ENCODE data around the gene TPM4.

TPM4 gene

GRCh38 chr19:16131648-16132047 is 55.4 kb downstream of the TPM4 start:
- WGBS (ENCODE audit: extremely low coverage, insufficient coverage, low lambda C conversion rate), result 100% methylated on average over 2 of the region's 3 CpGs
- H3K36me3 ChIP-seq (ENCODE audit: control insufficient read depth, insufficient read depth, low read length), result peaks cover 19% of the 10 kb centered on the region
- H3K4me3 ChIP-seq (ENCODE audit: low read length), result no peak overlapping the region

GRCh38 chr19:16133818-16134217 is 57.5 kb downstream of the TPM4 start:
- no CpG with 5 or more reads among the region's 4 CpGs for WGBS (ENCODE audit: extremely low coverage, insufficient coverage, low lambda C conversion rate)
- Histone ChIP-seq H3K4me2 (ENCODE audit: low read length) (no peak overlapping the region), H3K79me1 (ENCODE audit: low read length) (no peaks in the 10 kb centered on the region), H4K5ac (ENCODE audit: low read length) (no peak overlapping the region), H2BK5ac (ENCODE audit: low read length) (no peak overlapping the region), H3K4me3 (ENCODE audit: low read length) (no peak overlapping the region), H3K18ac (ENCODE audit: low read length) (no peak overlapping the region), H3K27ac (ENCODE audit: low read depth, low read length) (no peak overlapping the region), H3K36me3 (ENCODE audit: control insufficient read depth, insufficient read depth, low read length) (peaks cover 17% of the 10 kb centered on the region), H3K4ac (ENCODE audit: low read depth, low read length) (no peak overlapping the region), H2BK15ac (replicated peaks; ENCODE audit: low read depth) (no peak overlapping the region), H4K8ac (ENCODE audit: low read depth, low read length) (no peak overlapping the region), H3K79me2 (ENCODE audit: control insufficient read depth, insufficient read depth, low read length) (no peaks in the 10 kb centered on the region), H2AK5ac (ENCODE audit: low read length) (no peak overlapping the region), H2BK120ac (ENCODE audit: low read depth, low read length) (no peak overlapping the region), H3K27me3 (ENCODE audit: insufficient read depth, low read length, poor library complexity) (no peaks in the 10 kb centered on the region), H3K4me1 (ENCODE audit: control insufficient read depth, low read depth, low read length) (no peaks in the 10 kb centered on the region), H3K9ac (ENCODE audit: low read length) (no peak overlapping the region), H3K56ac (ENCODE audit: low read length) (no peak overlapping the region), H3K23ac (ENCODE audit: low read length) (no peak overlapping the region)
- no peak for DNase-seq

More at GRCh38 chr19:16131648-16132047, 55.4 kb downstream of the TPM4 start:
- H3K9ac ChIP-seq (ENCODE audit: low read length), result no peak overlapping the region
- H3K4me1 ChIP-seq (ENCODE audit: control insufficient read depth, low read depth, low read length), result no peaks in the 10 kb centered on the region
- H3K79me1 ChIP-seq (ENCODE audit: low read length), result no peaks in the 10 kb centered on the region
- no peak overlapping the region for H2AK5ac ChIP-seq (ENCODE audit: low read length)
- H4K5ac ChIP-seq (ENCODE audit: low read length), result no peak overlapping the region
- H3K27me3 ChIP-seq (ENCODE audit: insufficient read depth, low read length, poor library complexity), result no peaks in the 10 kb centered on the region
- H4K8ac ChIP-seq (ENCODE audit: low read depth, low read length), result no peak overlapping the region
- no peak overlapping the region for H3K23ac ChIP-seq (ENCODE audit: low read length)
- no peak overlapping the region for H3K56ac ChIP-seq (ENCODE audit: low read length)
- H3K4ac ChIP-seq (ENCODE audit: low read depth, low read length), result no peak overlapping the region
- H2BK15ac ChIP-seq (replicated peaks; ENCODE audit: low read depth), result no peak overlapping the region
- no peak overlapping the region for H2BK120ac ChIP-seq (ENCODE audit: low read depth, low read length)
- no peak overlapping the region for H3K18ac ChIP-seq (ENCODE audit: low read length)
- H3K79me2 ChIP-seq (ENCODE audit: control insufficient read depth, insufficient read depth, low read length), result no peaks in the 10 kb centered on the region
- H2BK5ac ChIP-seq (ENCODE audit: low read length), result no peak overlapping the region
- DNase-seq, result no peak
- no peak overlapping the region for H3K27ac ChIP-seq (ENCODE audit: low read depth, low read length)
- no peak overlapping the region for H3K4me2 ChIP-seq (ENCODE audit: low read length)

GRCh38 chr19:16134510-16134909 is 58.2 kb downstream of the TPM4 start:
- H2BK5ac ChIP-seq (ENCODE audit: low read length), result no peak overlapping the region
- H3K27me3 ChIP-seq (ENCODE audit: insufficient read depth, low read length, poor library complexity), result no peaks in the 10 kb centered on the region
- peaks cover 17% of the 10 kb centered on the region for H3K36me3 ChIP-seq (ENCODE audit: control insufficient read depth, insufficient read depth, low read length)
- no CpG with 5 or more reads among the region's 7 CpGs for WGBS (ENCODE audit: extremely low coverage, insufficient coverage, low lambda C conversion rate)
- H3K27ac ChIP-seq (ENCODE audit: low read depth, low read length), result no peak overlapping the region
- no peak overlapping the region for H3K4me2 ChIP-seq (ENCODE audit: low read length)
- no peak overlapping the region for H2BK120ac ChIP-seq (ENCODE audit: low read depth, low read length)
- H3K79me2 ChIP-seq (ENCODE audit: control insufficient read depth, insufficient read depth, low read length), result no peaks in the 10 kb centered on the region
- H4K5ac ChIP-seq (ENCODE audit: low read length), result no peak overlapping the region
- no peak for DNase-seq
- no peak overlapping the region for H3K9ac ChIP-seq (ENCODE audit: low read length)
- H3K23ac ChIP-seq (ENCODE audit: low read length), result no peak overlapping the region
- H3K4me3 ChIP-seq (ENCODE audit: low read length), result no peak overlapping the region
- no peaks in the 10 kb centered on the region for H3K4me1 ChIP-seq (ENCODE audit: control insufficient read depth, low read depth, low read length)
- no peaks in the 10 kb centered on the region for H3K79me1 ChIP-seq (ENCODE audit: low read length)
- H3K56ac ChIP-seq (ENCODE audit: low read length), result no peak overlapping the region
- H3K18ac ChIP-seq (ENCODE audit: low read length), result no peak overlapping the region
- H3K4ac ChIP-seq (ENCODE audit: low read depth, low read length), result no peak overlapping the region
- H4K8ac ChIP-seq (ENCODE audit: low read depth, low read length), result no peak overlapping the region
- no peak overlapping the region for H2AK5ac ChIP-seq (ENCODE audit: low read length)
- no peak overlapping the region for H2BK15ac ChIP-seq (replicated peaks; ENCODE audit: low read depth)

- Histone ChIP-seq H3K4me2 (ENCODE audit: low read length) (no peak overlapping the region), H3K4me1 (ENCODE audit: control insufficient read depth, low read depth, low read length) (no peaks in the 10 kb centered on the region), H4K5ac (ENCODE audit: low read length) (no peak overlapping the region), H3K79me1 (ENCODE audit: low read length) (no peaks in the 10 kb centered on the region), H3K79me2 (ENCODE audit: control insufficient read depth, insufficient read depth, low read length) (no peaks in the 10 kb centered on the region), H3K4ac (ENCODE audit: low read depth, low read length) (no peak overlapping the region), H3K23ac (ENCODE audit: low read length) (no peak overlapping the region), H3K9ac (ENCODE audit: low read length) (no peak overlapping the region), H2BK5ac (ENCODE audit: low read length) (no peak overlapping the region), H3K27me3 (ENCODE audit: insufficient read depth, low read length, poor library complexity) (no peaks in the 10 kb centered on the region), H3K18ac (ENCODE audit: low read length) (no peak overlapping the region), H3K56ac (ENCODE audit: low read length) (no peak overlapping the region), H3K4me3 (ENCODE audit: low read length) (no peak overlapping the region), H2BK15ac (replicated peaks; ENCODE audit: low read depth) (no peak overlapping the region), H3K36me3 (ENCODE audit: control insufficient read depth, insufficient read depth, low read length) (peaks cover 14% of the 10 kb centered on the region), H2AK5ac (ENCODE audit: low read length) (no peak overlapping the region), H3K27ac (ENCODE audit: low read depth, low read length) (no peak overlapping the region), H2BK120ac (ENCODE audit: low read depth, low read length) (no peak overlapping the region), H4K8ac (ENCODE audit: low read depth, low read length) (no peak overlapping the region)
- WGBS (ENCODE audit: extremely low coverage, insufficient coverage, low lambda C conversion rate), result no CpG with 5 or more reads among the region's 4 CpGs
- no peak for DNase-seq
Measured at GRCh38 chr19:16135430-16136127, 59.3 kb downstream of the TPM4 start.

- no peak overlapping the region for H3K27ac ChIP-seq (ENCODE audit: low read depth, low read length)
- H3K27me3 ChIP-seq (ENCODE audit: insufficient read depth, low read length, poor library complexity), result no peaks in the 10 kb centered on the region
- no peaks in the 10 kb centered on the region for H3K79me1 ChIP-seq (ENCODE audit: low read length)
- no peak overlapping the region for H4K5ac ChIP-seq (ENCODE audit: low read length)
- peaks cover 14% of the 10 kb centered on the region for H3K36me3 ChIP-seq (ENCODE audit: control insufficient read depth, insufficient read depth, low read length)
- no peaks in the 10 kb centered on the region for H3K79me2 ChIP-seq (ENCODE audit: control insufficient read depth, insufficient read depth, low read length)
- peak; percentile 35 for DNase-seq
- H4K8ac ChIP-seq (ENCODE audit: low read depth, low read length), result no peak overlapping the region
- H3K56ac ChIP-seq (ENCODE audit: low read length), result no peak overlapping the region
- no peak overlapping the region for H2BK15ac ChIP-seq (replicated peaks; ENCODE audit: low read depth)
- no peak overlapping the region for H3K4me3 ChIP-seq (ENCODE audit: low read length)
- H3K9ac ChIP-seq (ENCODE audit: low read length), result no peak overlapping the region
- H3K18ac ChIP-seq (ENCODE audit: low read length), result no peak overlapping the region
- no peaks in the 10 kb centered on the region for H3K4me1 ChIP-seq (ENCODE audit: control insufficient read depth, low read depth, low read length)
- no peak overlapping the region for H3K23ac ChIP-seq (ENCODE audit: low read length)
- no peak overlapping the region for H3K4ac ChIP-seq (ENCODE audit: low read depth, low read length)
- WGBS (ENCODE audit: extremely low coverage, insufficient coverage, low lambda C conversion rate), result no CpG with 5 or more reads among the region's 16 CpGs
- H2BK120ac ChIP-seq (ENCODE audit: low read depth, low read length), result no peak overlapping the region
- no peak overlapping the region for H3K4me2 ChIP-seq (ENCODE audit: low read length)
- no peak overlapping the region for H2BK5ac ChIP-seq (ENCODE audit: low read length)
- H2AK5ac ChIP-seq (ENCODE audit: low read length), result no peak overlapping the region
Measured at GRCh38 chr19:16136185-16136999, 60.1 kb downstream of the TPM4 start.

Measured in mesendoderm (in vitro differentiated cells).